Tibial nerve (tissue), 4 donors: ENCODE measurements around the gene ZCWPW1. TPM values are rescaled to one million over a fixed set of nuclear protein-coding genes. Genes with fewer than 3 reads are reported as not detected.

ENCODE experiments used
- DNase-seq, 2 donors: peaks; one replicate each; pipeline ENCODE4 v3.0.0-alpha.2; 2019; ENCODE audit warnings: low spot score in 2 of 2
- H3K27ac ChIP-seq, 4 donors: fragments of 200-600 bp; sonication (generic) in 3 of 4; one replicate each; pipeline ENCODE4 v1.5.1; 2017 to 2019; ENCODE audit warnings: mild to moderate bottlenecking in 1 of 4
- H3K27me3 ChIP-seq, 2 donors: fragments of 200-600 bp; sonication (generic) in 1 of 2; one replicate each; pipeline versions ENCODE4 v1.5.1 to v1.6.0; 2017 to 2019
- H3K36me3 ChIP-seq, 3 donors: fragments of 200-600 bp; sonication (generic); one replicate each; pipeline ENCODE4 v1.5.1; 2018 to 2019
- H3K4me1 ChIP-seq, 4 donors: fragments of 200-600 bp; sonication (generic) in 3 of 4; one replicate each; pipeline ENCODE4 v1.5.1; 2017 to 2019
- H3K4me3 ChIP-seq, 4 donors: fragments of 200-600 bp; sonication (generic) in 3 of 4; one replicate each; pipeline ENCODE4 v1.5.1; 2017 to 2019; ENCODE audit warnings: mild to moderate bottlenecking in 1 of 4, moderate library complexity in 1 of 4
- H3K9me3 ChIP-seq, 4 donors: fragments of 200-600 bp; sonication (generic) in 3 of 4; one replicate each; pipeline ENCODE4 v1.5.1; 2017 to 2019
- CTCF ChIP-seq, 5 experiments: fragments of 200-600 bp in 3 of 5; fragments of 450-650 bp in 2 of 5; sonication (generic) in 3 of 5; IDR thresholded peaks; one replicate each; pipeline ENCODE4 v1.5.1; 2016 to 2019; ENCODE audit warnings: antibody characterized with exemption in 5 of 5, mild to moderate bottlenecking in 3 of 5, moderate library complexity in 2 of 5
- EP300 ChIP-seq, 2 donors: sonication (generic); formaldehyde crosslinking; IDR thresholded peaks; one replicate each; pipeline ENCODE4 v1.6.1; 2017; ENCODE audit warnings: antibody characterized with exemption in 2 of 2, mild to moderate bottlenecking in 1 of 2
- POLR2A ChIP-seq, 2 donors: fragments of 450-650 bp; IDR thresholded peaks; one replicate each; pipeline ENCODE4 v1.6.1; 2017; ENCODE audit warnings: antibody characterized with exemption in 2 of 2, mild to moderate bottlenecking in 2 of 2, moderate library complexity in 2 of 2
- WGBS, 2 donors: methylation state at CpG; one replicate each; pipeline ENCODE4 v1.1.5; 2018; 5-methylcytosine and 5-hydroxymethylcytosine counted together
- total RNA-seq, 4 donors: library from RNA; depleted of rRNA; stranded (reverse); fragments of >200 nt; gene quantifications; one replicate each; pipeline ENCODE4 v1.1.0, GENCODE V29; 2016

Gene ZCWPW1
- total RNA-seq, 4 donors from 2014 or later, result 3.6 to 7.3 (median 4.9) TPM

GRCh38 chr7:100373261-100373831, 55.2 kb downstream of the ZCWPW1 start, which contains the start of gene PILRA:
PILRA (plus strand) TSS chr7:100373487; CDS start chr7:100373657, 170 bp downstream.
- H3K4me1 ChIP-seq, result peaks cover 0 to 33% (median 9%) of the 10 kb centered on the region in 4 donors
- DNase-seq, result no peak
- H3K36me3 ChIP-seq, result peaks cover 0 to 20% (median 0%) of the 10 kb centered on the region in 3 donors
- H3K27ac ChIP-seq, result peak within 1 kb of the TSS in 3 of 4 donors; percentile 32 to 70 (median 45)
- WGBS, 2 donors, result 20 to 32% methylated on average over 6 to 12 of the region's 12 CpGs
- peak within 1 kb of the TSS in 1 of 4 donors; percentile 41 for H3K4me3 ChIP-seq
- no peaks in the 10 kb centered on the region for H3K9me3 ChIP-seq
- TF ChIP-seq CTCF (IDR thresholded peaks at IDR 0.05), result no peak
- peak in 1 of 2 donors; percentile 29 for TF ChIP-seq POLR2A (IDR thresholded peaks at IDR 0.05)
- peak in 1 of 2 donors; percentile 60 for TF ChIP-seq EP300 (IDR thresholded peaks at IDR 0.05)
- H3K27me3 ChIP-seq, result no peaks in the 10 kb centered on the region

GRCh38 chr7:100372694-100373093, 55.8 kb downstream of the ZCWPW1 start:
- Histone ChIP-seq H3K4me3 (no peak overlapping the region), H3K27me3 (no peaks in the 10 kb centered on the region), H3K9me3 (no peaks in the 10 kb centered on the region), H3K4me1 (peaks cover 0 to 33% (median 9%) of the 10 kb centered on the region in 4 donors), H3K27ac (peak overlapping the region in 3 of 4 donors; percentile 32 to 70 (median 45)), H3K36me3 (peaks cover 0 to 26% (median 0%) of the 10 kb centered on the region in 3 donors)
- DNase-seq, result no peak
- TF ChIP-seq POLR2A (IDR thresholded peaks at IDR 0.05) (no peak), CTCF (IDR thresholded peaks at IDR 0.05) (no peak), EP300 (IDR thresholded peaks at IDR 0.05) (no peak)
- 39 to 40% methylated on average over 5 to 6 of the region's 6 CpGs for WGBS, 2 donors

- TF ChIP-seq CTCF (IDR thresholded peaks at IDR 0.05) (no peak), EP300 (IDR thresholded peaks at IDR 0.05) (no peak), POLR2A (IDR thresholded peaks at IDR 0.05) (no peak)
- H3K27me3 ChIP-seq, result no peaks in the 10 kb centered on the region
- no peak for DNase-seq
- H3K36me3 ChIP-seq, result peaks cover 0 to 31% (median 0%) of the 10 kb centered on the region in 3 donors
- H3K9me3 ChIP-seq, result no peaks in the 10 kb centered on the region
- no peak overlapping the region for H3K4me3 ChIP-seq
- peak overlapping the region in 3 of 4 donors; percentile 32 to 70 (median 45) for H3K27ac ChIP-seq
- 46 to 54% methylated on average over 5 to 8 of the region's 8 CpGs for WGBS, 2 donors
- peaks cover 0 to 33% (median 9%) of the 10 kb centered on the region in 4 donors for H3K4me1 ChIP-seq
These were observed 56.2 kb downstream of the ZCWPW1 start for GRCh38 chr7:100372256-100372655.

- Histone ChIP-seq H3K27me3 (no peaks in the 10 kb centered on the region), H3K27ac (peak overlapping the region in 2 of 4 donors; percentile 45 to 70), H3K4me3 (no peak overlapping the region), H3K4me1 (peaks cover 0 to 33% (median 9%) of the 10 kb centered on the region in 4 donors), H3K36me3 (peaks cover 0 to 37% (median 0%) of the 10 kb centered on the region in 3 donors), H3K9me3 (no peaks in the 10 kb centered on the region)
- DNase-seq, result no peak
- TF ChIP-seq EP300 (IDR thresholded peaks at IDR 0.05) (no peak), POLR2A (IDR thresholded peaks at IDR 0.05) (no peak), CTCF (IDR thresholded peaks at IDR 0.05) (no peak)
- WGBS, 2 donors, result 54 to 75% methylated on average over 5 to 7 of the region's 7 CpGs
These were observed 56.8 kb downstream of the ZCWPW1 start for GRCh38 chr7:100371561-100372171.

- H3K27me3 ChIP-seq, result no peaks in the 10 kb centered on the region
- WGBS, 2 donors, result 80 to 94% methylated on average over 6 of the region's 6 CpGs
- H3K4me3 ChIP-seq, result no peak overlapping the region
- H3K36me3 ChIP-seq, result peaks cover 0 to 45% (median 0%) of the 10 kb centered on the region in 3 donors
- TF ChIP-seq CTCF (IDR thresholded peaks at IDR 0.05) (no peak), POLR2A (IDR thresholded peaks at IDR 0.05) (no peak), EP300 (IDR thresholded peaks at IDR 0.05) (no peak)
- H3K27ac ChIP-seq, result peak overlapping the region in 2 of 4 donors; percentile 37 to 70
- no peaks in the 10 kb centered on the region for H3K9me3 ChIP-seq
- DNase-seq, result no peak
- H3K4me1 ChIP-seq, result peaks cover 0 to 33% (median 9%) of the 10 kb centered on the region in 4 donors
These were observed 57.8 kb downstream of the ZCWPW1 start for GRCh38 chr7:100370746-100371145.
